Lower leg skin (tissue), 4 donors: Measurements from ENCODE around the gene RUNX3. TPM values are rescaled to one million over a fixed set of nuclear protein-coding genes. Genes with fewer than 3 reads are reported as not detected.

Source experiments
- DNase-seq, 2 donors: peaks; one replicate each; pipeline ENCODE4 v3.0.0-alpha.2; 2019; ENCODE audit warnings: low spot score in 2 of 2
- H3K4me3 ChIP-seq: fragments of 200-600 bp; sonication (generic); 2 replicates; pipeline ENCODE4 v1.5.1; 2017; ENCODE audit warnings: mild to moderate bottlenecking, low read depth; ENCODE audit not compliant: poor library complexity, severe bottlenecking
- POLR2A ChIP-seq, 2 donors: fragments of 450-650 bp; IDR thresholded peaks; one replicate each; pipeline ENCODE4 v1.6.1; 2016 to 2017; ENCODE audit warnings: antibody characterized with exemption in 2 of 2, mild to moderate bottlenecking in 1 of 2, moderate library complexity in 1 of 2
- WGBS, 2 donors: methylation state at CpG; one replicate each; pipeline ENCODE4 v1.1.5; 2018; 5-methylcytosine and 5-hydroxymethylcytosine counted together
- intact Hi-C: fragments of 100-400 bp; cut with DNase I; formaldehyde crosslinking; loops from one replicate; pipeline ENCODE4 v1.15.0; 2023; ENCODE audit warnings: low total_unique reads
- total RNA-seq, 4 donors: library from RNA; depleted of rRNA; stranded (reverse); fragments of >200 nt; gene quantifications; one replicate each; pipeline ENCODE4 v1.1.0, GENCODE V29; 2016
- TF ChIP-seq, protein P1 (sequence below), 3 donors: fragments of 450-650 bp; IDR thresholded peaks; one replicate each; pipeline ENCODE4 v1.5.1; 2016; ENCODE audit warnings: antibody characterized with exemption in 3 of 3, mild to moderate bottlenecking in 3 of 3, moderate library complexity in 2 of 3

The RUNX3 gene
- total RNA-seq, 4 donors from 2014 or later = 6.1 to 24.4 (median 19.8) TPM

DNA sequence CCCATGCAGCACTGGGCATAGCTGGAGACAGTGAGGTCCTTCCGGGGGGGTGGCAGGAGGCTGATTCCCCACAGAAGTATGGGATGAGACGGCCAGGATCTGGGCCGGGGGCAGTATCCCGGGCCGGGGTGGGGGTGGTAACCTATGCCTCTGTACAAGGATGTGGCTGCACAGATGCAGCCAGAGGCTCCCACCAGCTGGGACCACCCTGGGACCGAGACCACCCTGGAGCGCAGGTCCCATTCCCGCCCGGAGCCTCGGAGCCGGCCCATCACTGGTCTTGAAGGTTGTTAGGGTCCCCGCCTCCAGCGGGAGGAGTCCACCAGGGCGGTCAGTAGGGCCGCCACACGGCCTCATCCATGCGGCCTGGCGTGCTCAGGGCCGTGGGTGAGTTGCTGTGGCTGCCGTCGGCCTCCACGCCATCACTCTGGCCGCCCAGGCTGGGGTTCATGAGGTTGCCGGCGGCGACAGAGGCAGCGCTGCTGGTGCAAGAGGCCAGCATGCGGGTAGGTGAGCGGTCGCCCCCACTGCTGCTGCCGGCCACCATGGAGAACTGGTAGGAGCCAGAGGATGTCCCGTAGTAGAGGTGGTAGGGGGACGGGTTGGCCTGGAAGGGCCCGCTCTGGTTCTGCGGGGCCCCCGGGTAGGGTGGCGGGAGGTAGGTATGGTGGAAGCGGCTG is 28.1 kb downstream of the RUNX3 start:
- no peak overlapping the region for H3K4me3 ChIP-seq
- 88 to 93% methylated on average over 12 to 38 of the region's 38 CpGs for WGBS, 2 donors
- peak in 1 of 2 donors; percentile 80 for DNase-seq
- no peak for TF ChIP-seq POLR2A (IDR thresholded peaks at IDR 0.05)
- TF ChIP-seq, protein P1, sequence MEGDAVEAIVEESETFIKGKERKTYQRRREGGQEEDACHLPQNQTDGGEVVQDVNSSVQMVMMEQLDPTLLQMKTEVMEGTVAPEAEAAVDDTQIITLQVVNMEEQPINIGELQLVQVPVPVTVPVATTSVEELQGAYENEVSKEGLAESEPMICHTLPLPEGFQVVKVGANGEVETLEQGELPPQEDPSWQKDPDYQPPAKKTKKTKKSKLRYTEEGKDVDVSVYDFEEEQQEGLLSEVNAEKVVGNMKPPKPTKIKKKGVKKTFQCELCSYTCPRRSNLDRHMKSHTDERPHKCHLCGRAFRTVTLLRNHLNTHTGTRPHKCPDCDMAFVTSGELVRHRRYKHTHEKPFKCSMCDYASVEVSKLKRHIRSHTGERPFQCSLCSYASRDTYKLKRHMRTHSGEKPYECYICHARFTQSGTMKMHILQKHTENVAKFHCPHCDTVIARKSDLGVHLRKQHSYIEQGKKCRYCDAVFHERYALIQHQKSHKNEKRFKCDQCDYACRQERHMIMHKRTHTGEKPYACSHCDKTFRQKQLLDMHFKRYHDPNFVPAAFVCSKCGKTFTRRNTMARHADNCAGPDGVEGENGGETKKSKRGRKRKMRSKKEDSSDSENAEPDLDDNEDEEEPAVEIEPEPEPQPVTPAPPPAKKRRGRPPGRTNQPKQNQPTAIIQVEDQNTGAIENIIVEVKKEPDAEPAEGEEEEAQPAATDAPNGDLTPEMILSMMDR (IDR thresholded peaks at IDR 0.05) = no peak
- intact Hi-C loops = no loop called here

DNA sequence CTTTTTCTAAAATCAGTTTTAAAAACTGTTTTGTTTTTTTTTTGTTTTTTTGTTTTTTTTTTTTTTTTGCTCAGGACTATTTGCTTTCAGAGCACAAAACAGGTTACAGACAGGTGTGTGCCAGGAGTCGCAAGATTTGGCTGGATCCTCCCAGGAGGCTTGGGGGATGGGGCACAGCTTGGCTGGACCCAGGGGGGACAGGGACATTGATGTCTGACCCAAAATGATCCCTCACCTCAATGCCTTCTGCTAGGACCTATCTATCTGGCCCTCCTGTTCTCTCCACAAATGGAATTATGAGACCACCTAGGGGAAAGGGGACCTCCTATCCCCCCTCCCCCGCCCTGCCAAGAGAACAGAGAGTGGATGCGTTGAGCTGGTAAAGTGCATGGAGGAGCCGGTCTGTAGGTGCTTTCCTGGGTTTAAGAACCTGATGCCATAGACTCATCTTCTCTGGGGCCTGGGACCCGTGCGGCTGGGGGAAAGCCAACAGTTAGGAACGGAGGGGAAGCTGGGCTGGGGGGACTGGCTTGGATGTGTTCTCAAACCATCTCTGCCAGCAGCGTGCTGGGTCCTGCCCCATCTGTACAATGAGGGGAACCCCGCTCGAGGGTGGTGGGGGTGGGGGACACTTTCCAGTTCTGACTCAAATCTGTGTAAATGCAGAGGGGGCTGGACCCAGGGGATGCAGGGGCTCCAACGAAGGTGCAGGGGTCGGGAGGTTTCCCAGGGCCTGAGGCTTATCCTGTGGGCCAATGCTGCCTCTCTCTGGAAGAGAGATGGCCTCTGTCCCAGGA is 28.9 kb downstream of the RUNX3 start:
- intact Hi-C loops = no loop called here
- TF ChIP-seq, protein P1 (IDR thresholded peaks at IDR 0.05) = no peak
- TF ChIP-seq POLR2A (IDR thresholded peaks at IDR 0.05) = no peak
- 57 to 67% methylated on average over 11 to 12 of the region's 12 CpGs for WGBS, 2 donors
- H3K4me3 ChIP-seq = no peak overlapping the region
- peak in 1 of 2 donors; percentile 81 for DNase-seq

DNA sequence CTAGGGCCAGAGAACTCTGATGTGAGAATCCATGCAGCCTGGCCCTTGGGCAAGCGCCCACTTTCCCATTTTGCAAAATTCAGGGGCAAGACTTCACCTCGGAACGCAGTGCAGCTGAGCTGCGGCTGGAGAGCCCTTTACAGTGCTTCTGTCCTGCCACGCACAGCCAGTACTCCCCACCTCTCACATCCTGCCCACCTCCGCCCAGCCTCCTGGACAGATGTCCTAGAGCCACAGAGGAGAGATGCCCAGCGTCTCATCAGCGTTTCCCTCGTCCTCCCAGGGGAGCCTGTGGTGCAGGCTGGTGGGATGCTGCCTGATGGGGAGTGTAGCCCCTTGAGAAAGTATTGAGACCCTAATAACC is 29.6 kb downstream of the RUNX3 start:
- WGBS, 2 donors = 81 to 88% methylated on average over 9 of the region's 9 CpGs
- intact Hi-C loops = no loop called here
- TF ChIP-seq, protein P1 (IDR thresholded peaks at IDR 0.05) = no peak
- TF ChIP-seq POLR2A (IDR thresholded peaks at IDR 0.05) = no peak
- no peak overlapping the region for H3K4me3 ChIP-seq
- peak in 1 of 2 donors; percentile 67 for DNase-seq

DNA sequence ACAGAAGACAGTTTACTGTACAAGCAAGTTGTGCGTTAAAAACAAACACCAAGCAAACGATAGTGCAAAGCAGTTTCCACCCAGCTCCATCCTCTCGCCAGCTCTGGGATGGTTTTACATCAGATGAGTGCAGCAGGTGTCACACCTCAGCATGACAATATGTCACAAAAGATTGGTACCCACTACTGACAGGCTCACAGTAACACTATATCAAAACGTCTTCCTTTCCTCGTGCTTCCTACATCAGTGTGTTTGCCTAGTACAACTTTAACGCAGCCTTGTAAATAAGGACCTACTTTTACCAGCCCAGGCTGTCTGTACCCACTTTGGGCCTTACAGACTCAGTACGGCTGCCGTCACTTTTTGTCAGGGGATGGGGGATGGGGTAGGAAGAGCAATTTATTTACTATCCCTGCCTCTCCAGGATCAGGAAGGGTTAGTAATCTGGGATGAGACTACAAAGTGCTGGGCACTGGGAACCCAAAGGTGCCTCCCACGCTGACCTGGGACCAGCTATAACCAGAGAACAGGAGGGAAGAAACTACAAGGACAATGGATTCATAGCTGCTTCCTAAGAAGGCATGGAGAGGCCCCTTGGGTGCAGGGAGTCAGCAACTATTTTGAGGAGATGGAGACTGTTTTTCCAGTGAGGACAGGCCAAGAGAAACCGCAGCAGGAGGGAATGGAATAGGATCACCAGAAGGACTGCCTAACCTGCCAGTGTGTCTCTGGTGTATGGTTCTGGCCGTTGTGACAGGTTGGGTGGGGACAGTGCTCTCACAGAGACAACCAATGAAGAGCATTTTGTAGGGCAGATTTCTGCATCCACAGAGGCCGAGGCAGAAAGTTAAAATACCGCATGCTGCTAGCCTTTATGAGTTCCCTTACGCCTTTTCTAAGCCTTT is 30.2 kb downstream of the RUNX3 start:
- DNase-seq = peak in 1 of 2 donors; percentile 62
- WGBS, 2 donors = 76 to 81% methylated on average over 14 of the region's 14 CpGs
- intact Hi-C loops = no loop called here
- H3K4me3 ChIP-seq = no peak overlapping the region
- TF ChIP-seq, protein P1 (IDR thresholded peaks at IDR 0.05) = no peak
- no peak for TF ChIP-seq POLR2A (IDR thresholded peaks at IDR 0.05)

DNA sequence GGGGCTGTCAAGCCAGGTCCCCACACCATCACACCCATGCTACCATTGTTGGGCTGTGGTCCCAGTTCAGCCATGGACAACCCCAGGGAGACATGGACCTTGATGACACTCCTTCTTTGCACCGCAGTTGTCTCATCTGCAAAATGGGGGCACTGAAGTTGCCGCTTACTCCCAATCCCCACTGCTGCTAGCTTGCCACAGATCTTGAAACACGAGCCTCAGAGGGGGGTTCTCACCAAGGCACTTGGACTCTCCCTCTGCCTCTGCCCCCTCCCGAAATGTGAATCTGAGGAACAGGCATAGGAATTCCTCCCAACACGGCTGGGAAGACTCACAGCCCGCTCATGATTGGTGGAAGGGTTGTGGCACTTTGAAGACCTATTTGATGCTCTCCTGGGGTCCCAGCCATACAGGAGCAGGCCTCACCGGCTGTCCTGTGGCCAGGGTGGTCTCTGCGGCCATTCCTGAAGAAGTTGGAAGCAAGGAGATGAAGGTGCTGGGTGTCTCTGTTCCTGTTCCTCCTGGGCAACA is 31.1 kb downstream of the RUNX3 start:
- WGBS, 2 donors = 79 to 80% methylated on average over 6 to 8 of the region's 8 CpGs
- TF ChIP-seq POLR2A (IDR thresholded peaks at IDR 0.05) = no peak
- TF ChIP-seq, protein P1 (IDR thresholded peaks at IDR 0.05) = no peak
- H3K4me3 ChIP-seq = no peak overlapping the region
- intact Hi-C loops = no loop called here
- DNase-seq = peak in 1 of 2 donors; percentile 68
